SK-N-SH (cell line): Measurements from ENCODE around the gene PARP4.

Experiments
- CHD2 ChIP-seq: fragments of 150-350 bp; IDR thresholded peaks from 2 replicates; pipeline ENCODE4 v1.6.1; 2018; ENCODE audit warnings: low read length; ENCODE audit not compliant: partially characterized antibody
- CTCF ChIP-seq: fragments of 200-600 bp; sonication (generic); IDR thresholded peaks from 2 replicates; pipeline ENCODE4 v1.6.1; 2017; ENCODE audit warnings: antibody characterized with exemption, mild to moderate bottlenecking, moderate library complexity
- POLR2AphosphoS5 ChIP-seq: IDR thresholded peaks from 2 replicates; pipeline ENCODE4 v1.6.1; 2012; ENCODE audit warnings: low read depth, low read length
- ZBTB33 ChIP-seq: IDR thresholded peaks from 2 replicates; pipeline ENCODE4 v1.4.0; 2012; ENCODE audit warnings: low read depth, borderline replicate concordance

GRCh38 chr13:24505256-24505655, 7.3 kb downstream of the PARP4 start:
- TF ChIP-seq POLR2AphosphoS5 (no peak), ZBTB33 (no peak), CTCF (no peak), CHD2 (no peak)
